ENCODE measurements around the gene CNTNAP3B.
"Not testable (repeated sequence)": the region's sequence is repeated elsewhere in the genome, so short reads cannot be mapped to it uniquely, and the experiment has no call there.

DNA sequence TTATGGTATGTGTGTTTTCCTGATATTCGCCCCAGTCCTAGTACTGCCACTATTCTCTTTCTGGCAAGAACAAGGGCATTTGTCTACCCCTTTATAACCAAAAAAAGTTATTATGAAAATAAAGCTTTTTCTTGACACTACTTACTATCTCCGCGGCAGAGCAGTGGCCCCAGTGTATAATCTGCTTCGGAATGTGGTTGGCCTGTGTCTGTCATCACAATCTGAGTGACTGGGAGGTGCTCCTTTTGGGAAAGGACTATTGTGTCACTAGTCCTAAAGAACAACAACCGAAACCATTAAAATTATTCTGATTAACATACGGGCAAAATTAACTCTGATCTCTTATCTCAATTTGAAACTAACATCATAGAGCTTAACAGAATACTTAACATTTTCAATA, 200.1 kb downstream of the CNTNAP3B start:
- TF ChIP-seq, protein P1, sequence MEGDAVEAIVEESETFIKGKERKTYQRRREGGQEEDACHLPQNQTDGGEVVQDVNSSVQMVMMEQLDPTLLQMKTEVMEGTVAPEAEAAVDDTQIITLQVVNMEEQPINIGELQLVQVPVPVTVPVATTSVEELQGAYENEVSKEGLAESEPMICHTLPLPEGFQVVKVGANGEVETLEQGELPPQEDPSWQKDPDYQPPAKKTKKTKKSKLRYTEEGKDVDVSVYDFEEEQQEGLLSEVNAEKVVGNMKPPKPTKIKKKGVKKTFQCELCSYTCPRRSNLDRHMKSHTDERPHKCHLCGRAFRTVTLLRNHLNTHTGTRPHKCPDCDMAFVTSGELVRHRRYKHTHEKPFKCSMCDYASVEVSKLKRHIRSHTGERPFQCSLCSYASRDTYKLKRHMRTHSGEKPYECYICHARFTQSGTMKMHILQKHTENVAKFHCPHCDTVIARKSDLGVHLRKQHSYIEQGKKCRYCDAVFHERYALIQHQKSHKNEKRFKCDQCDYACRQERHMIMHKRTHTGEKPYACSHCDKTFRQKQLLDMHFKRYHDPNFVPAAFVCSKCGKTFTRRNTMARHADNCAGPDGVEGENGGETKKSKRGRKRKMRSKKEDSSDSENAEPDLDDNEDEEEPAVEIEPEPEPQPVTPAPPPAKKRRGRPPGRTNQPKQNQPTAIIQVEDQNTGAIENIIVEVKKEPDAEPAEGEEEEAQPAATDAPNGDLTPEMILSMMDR (IDR thresholded peaks at IDR 0.05; ENCODE audit: borderline replicate concordance, extremely low read depth, low read length, poor library complexity, severe bottlenecking) = not testable (repeated sequence)
- not testable (repeated sequence) for TF ChIP-seq EZH2 (IDR thresholded peaks at IDR 0.05; ENCODE audit: borderline replicate concordance, low read depth, low read length, severe bottlenecking)
